NCI-H2196 treated with DMSO at 0.1 percent for 48 hours (cell line): Measurements from ENCODE around the gene ZMIZ2.
"Not testable (repeated sequence)": the region's sequence is repeated elsewhere in the genome, so short reads cannot be mapped to it uniquely, and the experiment has no call there.

Experiments used
- DNase-seq: peaks from one replicate; lab custom pipeline; 2025; ENCODE audit not compliant: unreplicated experiment; lab: John Stamatoyannopoulos, UW

ZMIZ2 gene

GRCh38 chr7:44798649-44799305 lies 50.1 kb downstream of the ZMIZ2 start:
- DNase-seq: no peak

- DNase-seq: no peak
Observed at GRCh38 chr7:44799939-44800338, 51.3 kb downstream of the ZMIZ2 start.

GRCh38 chr7:44801890-44802289 lies 53.2 kb downstream of the ZMIZ2 start:
- no peak for DNase-seq

GRCh38 chr7:44802418-44803025 lies 53.9 kb downstream of the ZMIZ2 start:
- no peak for DNase-seq

- DNase-seq: not testable (repeated sequence)
Observed at GRCh38 chr7:44803828-44804519, 55.3 kb downstream of the ZMIZ2 start.

GRCh38 chr7:44805950-44806349 lies 57.3 kb downstream of the ZMIZ2 start:
- DNase-seq: no peak

- DNase-seq: no peak
Observed at GRCh38 chr7:44808914-44809393, 60.3 kb downstream of the ZMIZ2 start.

GRCh38 chr7:44811093-44811492 lies 62.4 kb downstream of the ZMIZ2 start:
- DNase-seq: no peak

GRCh38 chr7:44811571-44811970 lies 62.9 kb downstream of the ZMIZ2 start:
- DNase-seq: no peak

GRCh38 chr7:44814919-44815318 lies 66.3 kb downstream of the ZMIZ2 start:
- DNase-seq: no peak

GRCh38 chr7:44819292-44819691 lies 70.6 kb downstream of the ZMIZ2 start:
- no peak for DNase-seq
